AG10803 (cell line): ENCODE data around the gene EDA2R.

Experiments
- DNase-seq: peaks from one replicate; pipeline ENCODE4 v3.0.0; 2010; ENCODE audit warnings: low read depth
- H3K4me3 ChIP-seq: 2 replicates; pipeline ENCODE4 v1.5.1; 2011; ENCODE audit warnings: mild to moderate bottlenecking, low read length, control low read depth
- TF ChIP-seq, protein P1 (sequence below): conservative IDR thresholded peaks from 2 replicates; pipeline ENCODE4 v1.5.1; 2011; ENCODE audit warnings: mild to moderate bottlenecking, low read length, control low read depth, inconsistent platforms

The EDA2R gene

DNA sequence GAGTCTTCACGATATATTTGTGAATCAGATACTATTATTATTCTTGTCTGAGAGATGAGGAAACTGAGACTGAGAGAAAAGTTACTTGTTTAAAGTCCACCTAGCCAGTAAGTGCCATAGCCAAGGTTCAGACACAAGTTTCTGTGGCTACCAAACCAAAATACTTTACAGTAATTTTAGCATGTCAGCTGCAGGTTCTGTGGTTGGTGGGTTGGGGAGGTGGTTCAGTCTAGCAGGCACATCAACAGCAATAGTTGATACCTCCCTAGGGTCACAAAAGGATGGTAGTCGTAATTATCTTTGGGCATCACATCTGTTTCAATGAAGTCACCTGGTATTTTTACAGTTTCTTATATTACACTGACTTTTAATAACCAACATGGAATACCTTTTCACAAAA is 35.6 kb upstream of the EDA2R start:
- H3K4me3 ChIP-seq: no peak overlapping the region
- TF ChIP-seq, protein P1, sequence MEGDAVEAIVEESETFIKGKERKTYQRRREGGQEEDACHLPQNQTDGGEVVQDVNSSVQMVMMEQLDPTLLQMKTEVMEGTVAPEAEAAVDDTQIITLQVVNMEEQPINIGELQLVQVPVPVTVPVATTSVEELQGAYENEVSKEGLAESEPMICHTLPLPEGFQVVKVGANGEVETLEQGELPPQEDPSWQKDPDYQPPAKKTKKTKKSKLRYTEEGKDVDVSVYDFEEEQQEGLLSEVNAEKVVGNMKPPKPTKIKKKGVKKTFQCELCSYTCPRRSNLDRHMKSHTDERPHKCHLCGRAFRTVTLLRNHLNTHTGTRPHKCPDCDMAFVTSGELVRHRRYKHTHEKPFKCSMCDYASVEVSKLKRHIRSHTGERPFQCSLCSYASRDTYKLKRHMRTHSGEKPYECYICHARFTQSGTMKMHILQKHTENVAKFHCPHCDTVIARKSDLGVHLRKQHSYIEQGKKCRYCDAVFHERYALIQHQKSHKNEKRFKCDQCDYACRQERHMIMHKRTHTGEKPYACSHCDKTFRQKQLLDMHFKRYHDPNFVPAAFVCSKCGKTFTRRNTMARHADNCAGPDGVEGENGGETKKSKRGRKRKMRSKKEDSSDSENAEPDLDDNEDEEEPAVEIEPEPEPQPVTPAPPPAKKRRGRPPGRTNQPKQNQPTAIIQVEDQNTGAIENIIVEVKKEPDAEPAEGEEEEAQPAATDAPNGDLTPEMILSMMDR: no peak
- DNase-seq: no peak

DNA sequence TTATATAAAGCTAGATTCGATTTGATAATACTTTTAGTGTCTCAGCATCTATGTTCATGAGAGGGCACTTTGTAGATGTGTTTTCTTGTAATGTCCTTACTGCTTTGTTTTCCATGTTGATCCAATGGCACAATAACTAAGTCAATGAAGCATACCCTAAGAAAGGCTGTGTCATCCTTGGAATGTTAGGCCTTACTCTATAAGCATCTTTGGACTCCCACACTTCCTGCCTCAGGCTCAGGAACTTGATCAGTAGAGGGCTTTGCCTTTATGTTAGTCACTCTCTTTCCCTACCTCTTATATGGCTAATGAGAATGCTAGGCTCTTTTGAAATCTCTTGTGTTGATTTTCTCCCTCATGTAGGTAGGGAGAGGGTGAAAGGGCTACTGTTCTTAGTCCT is 33.2 kb upstream of the EDA2R start:
- TF ChIP-seq, protein P1: no peak
- no peak overlapping the region for H3K4me3 ChIP-seq
- no peak for DNase-seq

DNA sequence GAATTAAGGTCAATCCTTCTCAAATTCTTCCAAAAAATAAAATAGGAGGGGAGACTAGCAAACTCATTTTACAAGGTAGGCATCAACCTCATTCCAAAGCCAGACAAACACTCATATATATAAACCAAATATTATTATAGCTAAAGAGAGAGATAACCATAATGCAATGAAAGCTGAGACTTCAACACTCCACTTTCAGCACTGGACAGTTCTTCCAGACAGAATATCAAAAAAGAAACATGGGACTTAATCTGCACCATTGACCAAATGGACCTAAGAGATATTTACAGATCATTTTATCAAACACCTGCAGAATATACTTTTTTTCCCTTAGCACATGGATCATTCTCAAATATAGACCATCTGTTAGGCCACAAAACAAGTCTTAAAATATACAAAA is 15.5 kb upstream of the EDA2R start:
- TF ChIP-seq, protein P1: no peak
- no peak overlapping the region for H3K4me3 ChIP-seq
- no peak for DNase-seq

DNA sequence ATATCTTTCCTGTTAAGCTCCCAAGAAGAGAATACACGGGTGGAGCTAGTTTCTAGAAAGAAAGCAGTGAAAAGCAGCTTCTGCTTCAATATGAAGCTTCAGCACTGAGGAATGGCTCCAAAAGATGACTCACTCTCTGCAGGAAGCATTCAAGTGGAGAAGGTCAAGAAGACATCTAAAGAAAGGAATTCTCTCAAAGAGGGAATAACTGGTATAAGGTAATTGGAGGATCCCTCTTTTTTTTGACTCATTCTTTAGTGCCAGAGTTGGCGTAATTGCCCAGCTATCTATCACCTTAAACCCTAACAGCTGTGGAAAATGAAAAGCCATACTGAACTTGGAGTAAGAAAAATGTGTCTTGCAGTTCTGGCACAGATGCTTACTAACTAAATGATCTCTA is 3.5 kb downstream of the EDA2R start:
- DNase-seq: peak; percentile 88
- TF ChIP-seq, protein P1: no peak
- H3K4me3 ChIP-seq: no peak overlapping the region

DNA sequence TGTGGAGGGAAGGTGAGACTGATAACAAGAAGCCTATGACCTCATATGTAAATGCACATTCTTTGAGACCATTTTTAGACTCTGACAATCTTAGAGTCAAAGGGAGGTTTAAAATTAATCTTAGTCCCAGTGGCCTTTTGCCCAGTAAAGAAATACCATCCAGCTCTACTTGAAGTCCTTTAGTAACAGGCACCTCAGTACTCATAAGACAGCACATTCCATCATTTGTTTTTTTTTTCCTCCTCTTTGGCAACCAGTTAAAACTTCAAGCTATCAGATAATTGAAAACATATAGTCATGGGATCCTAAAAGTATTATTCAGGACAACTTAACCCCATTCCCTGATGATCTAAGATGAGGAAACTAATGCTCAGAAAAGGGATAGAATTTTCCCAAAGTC is 4.6 kb downstream of the EDA2R start:
- no peak overlapping the region for H3K4me3 ChIP-seq
- DNase-seq: peak; percentile 62
- TF ChIP-seq, protein P1: no peak

DNA sequence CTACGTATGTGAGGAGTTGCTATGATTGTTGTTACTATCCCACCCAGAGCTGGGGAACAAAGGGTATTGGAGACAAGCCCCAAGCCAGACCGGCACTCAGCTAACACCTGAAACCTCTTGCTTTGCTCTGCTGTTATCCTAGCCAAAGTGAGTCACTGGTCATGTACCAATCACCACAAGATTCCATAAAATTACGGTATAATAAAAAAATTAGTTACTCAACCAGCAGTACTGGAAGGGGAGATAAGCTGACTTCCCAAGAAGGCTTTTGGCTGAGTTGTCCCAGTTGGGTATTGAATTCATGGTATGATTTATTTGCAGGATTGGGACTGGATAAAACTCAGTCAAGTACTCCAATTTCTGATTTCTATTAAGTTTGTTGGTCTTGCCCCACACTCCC is 5.3 kb downstream of the EDA2R start:
- TF ChIP-seq, protein P1: no peak
- no peak overlapping the region for H3K4me3 ChIP-seq
- DNase-seq: peak; percentile 66

DNA sequence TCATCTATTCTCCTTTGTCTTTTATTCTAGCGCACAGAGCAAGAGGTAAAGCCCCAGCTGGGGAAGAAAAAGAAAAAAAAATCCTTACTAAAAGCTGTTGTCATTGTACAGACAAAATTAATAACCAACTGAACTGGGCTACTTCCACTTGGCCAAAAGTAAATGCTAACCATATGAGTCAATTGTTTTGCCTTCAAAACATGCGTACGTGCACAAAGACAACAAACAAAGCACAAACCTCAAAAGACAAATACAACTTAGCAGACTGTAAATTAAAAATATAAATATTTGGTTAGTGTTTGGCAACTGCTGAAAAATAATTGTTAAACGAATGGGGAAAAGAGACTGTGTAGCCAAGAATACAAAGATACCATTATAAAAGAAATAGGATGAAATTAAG is 5.9 kb downstream of the EDA2R start:
- TF ChIP-seq, protein P1: no peak
- no peak overlapping the region for H3K4me3 ChIP-seq
- DNase-seq: peak; percentile 66
